ENCODE measurements around the gene HAND1. TPM values are rescaled to one million over a fixed set of nuclear protein-coding genes. Genes with fewer than 3 reads are reported as not detected.
A peak's percentile ranks its signal among the peaks of the same experiment; 100 is the strongest.

The HAND1 gene
- total and polyA plus RNA-seq, 9 of the 15 experiments (the other 6 are each of a cell fraction or from before 2014, with no cell fraction given), result not detected

- FAIRE-seq (peak; percentile 92), DNase-seq (ENCODE audit: extremely low read depth in 1 of 4, low spot score in 3 of 4) (peak; percentile 95 to 100 (median 100)), ATAC-seq (peak; percentile 97)
- Histone ChIP-seq H3K79me2 (ENCODE audit: control insufficient read depth, insufficient read depth, low read length) (peaks cover 39% of the 10 kb centered on the region), H3K27ac (ENCODE audit: extremely low read depth, low read depth, low read length) (peak within 1 kb of the TSS; percentile 68), H3K4me2 (ENCODE audit: insufficient read depth, low read length) (peak within 1 kb of the TSS; percentile 99), H2AFZ (ENCODE audit: low read depth, low read length) (peak within 1 kb of the TSS; percentile 90), H4K20me1 (replicated peaks; ENCODE audit: control insufficient read depth, insufficient read depth, low read length) (peaks cover 13% of the 10 kb centered on the region), H3K36me3 (ENCODE audit: control insufficient read depth, insufficient read depth, low read length) (peaks cover 26% of the 10 kb centered on the region; the same call in 2 of the 3 replicates), H3K4me1 (replicated peaks in 1 of 2; ENCODE audit: control insufficient read depth in 2 of 2, insufficient read depth in 2 of 2, low read length in 2 of 2) (peaks cover 8 to 19% of the 10 kb centered on the region in 2 experiments; a peak in 4 of 5 replicates), H3K9ac (ENCODE audit: insufficient read depth in 1 of 2, low read depth in 2 of 2, low read length in 2 of 2) (peak within 1 kb of the TSS; percentile 67 to 92), H3K27me3 (ENCODE audit: control insufficient read depth in 2 of 2, insufficient read depth in 2 of 2, low read length in 2 of 2) (no peaks in the 10 kb centered on the region), H3K9me3 (replicated peaks; ENCODE audit: control insufficient read depth, insufficient read depth, low read depth, low read length) (no peaks in the 10 kb centered on the region), H3K9me1 (ENCODE audit: control insufficient read depth, insufficient read depth, low read length) (no peaks in the 10 kb centered on the region), H3K4me3 (peak within 1 kb of the TSS; percentile 60)
- ChIA-PET POLR2A (interaction anchor here (0.5 to 1.2 kb wide), 2 partner anchors 26 to 173 kb away, joined by 3 to 4 read pairs; no protein-coding TSS in a partner anchor), CTCF (ENCODE audit: low intra/inter-chr PET ratio) (no interaction called here)
- intact Hi-C loops (cut with micrococcal nuclease), result loop anchor here (5.0 kb wide), 1 partner anchor 248 kb away; no protein-coding TSS in a partner anchor
- TSS peak; percentile 46 for BruUV-seq (replicated peaks)
- in situ Hi-C loops (cut with MboI), result no loop called here
- WGBS (ENCODE audit: insufficient coverage, low coverage, missing lambda C conversion rate), result under 1% methylated on average over 46 of the region's 70 CpGs
- TF ChIP-seq PTBP1 (IDR thresholded peaks at IDR 0.05; ENCODE audit: low read depth, low read length) (no peak), ZFP30 (CRISPR knock-in tag; IDR thresholded peaks at IDR 0.05; ENCODE audit: borderline replicate concordance) (no peak), LCOR (CRISPR knock-in tag; IDR thresholded peaks at IDR 0.05) (0 out of 2 replicates have a peak, but pooled peaks have one; percentile 32), ETV5 (CRISPR knock-in tag; IDR thresholded peaks at IDR 0.05; ENCODE audit: low read depth) (no peak; the same call in 1 of the 2 replicates), SMARCE1 (IDR thresholded peaks at IDR 0.05) (0 out of 2 replicates have a peak, but pooled peaks have one; percentile 33), CREBBP (IDR thresholded peaks at IDR 0.05; ENCODE audit: low read depth, low read length) (no peak), ZNF41 (CRISPR knock-in tag; conservative IDR thresholded peaks at IDR 0.05) (no peak), ESRRA (IDR thresholded peaks at IDR 0.05; ENCODE audit: borderline replicate concordance, low read depth) (no peak), HNRNPH1 (optimal IDR thresholded peaks at IDR 0.05; ENCODE audit: low read depth, low read length) (no peak), FOXM1 (IDR thresholded peaks at IDR 0.05; ENCODE audit: low read depth) (no peak), FOXM1 (CRISPR knock-in tag; IDR thresholded peaks at IDR 0.05; ENCODE audit: low read depth) (no peak), RFX5 (IDR thresholded peaks at IDR 0.05; ENCODE audit: low read depth, low read length) (no peak)
- TF ChIP-seq, protein P1, sequence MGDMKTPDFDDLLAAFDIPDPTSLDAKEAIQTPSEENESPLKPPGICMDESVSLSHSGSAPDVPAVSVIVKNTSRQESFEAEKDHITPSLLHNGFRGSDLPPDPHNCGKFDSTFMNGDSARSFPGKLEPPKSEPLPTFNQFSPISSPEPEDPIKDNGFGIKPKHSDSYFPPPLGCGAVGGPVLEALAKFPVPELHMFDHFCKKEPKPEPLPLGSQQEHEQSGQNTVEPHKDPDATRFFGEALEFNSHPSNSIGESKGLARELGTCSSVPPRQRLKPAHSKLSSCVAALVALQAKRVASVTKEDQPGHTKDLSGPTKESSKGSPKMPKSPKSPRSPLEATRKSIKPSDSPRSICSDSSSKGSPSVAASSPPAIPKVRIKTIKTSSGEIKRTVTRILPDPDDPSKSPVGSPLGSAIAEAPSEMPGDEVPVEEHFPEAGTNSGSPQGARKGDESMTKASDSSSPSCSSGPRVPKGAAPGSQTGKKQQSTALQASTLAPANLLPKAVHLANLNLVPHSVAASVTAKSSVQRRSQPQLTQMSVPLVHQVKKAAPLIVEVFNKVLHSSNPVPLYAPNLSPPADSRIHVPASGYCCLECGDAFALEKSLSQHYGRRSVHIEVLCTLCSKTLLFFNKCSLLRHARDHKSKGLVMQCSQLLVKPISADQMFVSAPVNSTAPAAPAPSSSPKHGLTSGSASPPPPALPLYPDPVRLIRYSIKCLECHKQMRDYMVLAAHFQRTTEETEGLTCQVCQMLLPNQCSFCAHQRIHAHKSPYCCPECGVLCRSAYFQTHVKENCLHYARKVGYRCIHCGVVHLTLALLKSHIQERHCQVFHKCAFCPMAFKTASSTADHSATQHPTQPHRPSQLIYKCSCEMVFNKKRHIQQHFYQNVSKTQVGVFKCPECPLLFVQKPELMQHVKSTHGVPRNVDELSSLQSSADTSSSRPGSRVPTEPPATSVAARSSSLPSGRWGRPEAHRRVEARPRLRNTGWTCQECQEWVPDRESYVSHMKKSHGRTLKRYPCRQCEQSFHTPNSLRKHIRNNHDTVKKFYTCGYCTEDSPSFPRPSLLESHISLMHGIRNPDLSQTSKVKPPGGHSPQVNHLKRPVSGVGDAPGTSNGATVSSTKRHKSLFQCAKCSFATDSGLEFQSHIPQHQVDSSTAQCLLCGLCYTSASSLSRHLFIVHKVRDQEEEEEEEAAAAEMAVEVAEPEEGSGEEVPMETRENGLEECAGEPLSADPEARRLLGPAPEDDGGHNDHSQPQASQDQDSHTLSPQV (IDR thresholded peaks at IDR 0.05), result no peak
- TF ChIP-seq, protein P2, sequence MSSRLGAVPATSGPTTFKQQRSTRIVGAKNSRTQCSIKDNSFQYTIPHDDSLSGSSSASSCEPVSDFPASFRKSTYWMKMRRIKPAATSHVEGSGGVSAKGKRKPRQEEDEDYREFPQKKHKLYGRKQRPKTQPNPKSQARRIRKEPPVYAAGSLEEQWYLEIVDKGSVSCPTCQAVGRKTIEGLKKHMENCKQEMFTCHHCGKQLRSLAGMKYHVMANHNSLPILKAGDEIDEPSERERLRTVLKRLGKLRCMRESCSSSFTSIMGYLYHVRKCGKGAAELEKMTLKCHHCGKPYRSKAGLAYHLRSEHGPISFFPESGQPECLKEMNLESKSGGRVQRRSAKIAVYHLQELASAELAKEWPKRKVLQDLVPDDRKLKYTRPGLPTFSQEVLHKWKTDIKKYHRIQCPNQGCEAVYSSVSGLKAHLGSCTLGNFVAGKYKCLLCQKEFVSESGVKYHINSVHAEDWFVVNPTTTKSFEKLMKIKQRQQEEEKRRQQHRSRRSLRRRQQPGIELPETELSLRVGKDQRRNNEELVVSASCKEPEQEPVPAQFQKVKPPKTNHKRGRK (tag; IDR thresholded peaks at IDR 0.05), result no peak
- TF ChIP-seq, protein P3, sequence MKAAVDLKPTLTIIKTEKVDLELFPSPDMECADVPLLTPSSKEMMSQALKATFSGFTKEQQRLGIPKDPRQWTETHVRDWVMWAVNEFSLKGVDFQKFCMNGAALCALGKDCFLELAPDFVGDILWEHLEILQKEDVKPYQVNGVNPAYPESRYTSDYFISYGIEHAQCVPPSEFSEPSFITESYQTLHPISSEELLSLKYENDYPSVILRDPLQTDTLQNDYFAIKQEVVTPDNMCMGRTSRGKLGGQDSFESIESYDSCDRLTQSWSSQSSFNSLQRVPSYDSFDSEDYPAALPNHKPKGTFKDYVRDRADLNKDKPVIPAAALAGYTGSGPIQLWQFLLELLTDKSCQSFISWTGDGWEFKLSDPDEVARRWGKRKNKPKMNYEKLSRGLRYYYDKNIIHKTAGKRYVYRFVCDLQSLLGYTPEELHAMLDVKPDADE (conservative IDR thresholded peaks at IDR 0.05; ENCODE audit: control insufficient read depth, low read depth, low read length), result no peak
These were observed 32.4 kb downstream of the HAND1 start, which contains the start of gene SAP30L for GRCh38 chr5:154445422-154446194. SAP30L (plus strand) TSS chr5:154445997; CDS start chr5:154446605, 608 bp downstream.
